Measurements from ENCODE around the gene AP1S1. TPM values are rescaled to one million over a fixed set of nuclear protein-coding genes. Genes with fewer than 3 reads are reported as not detected.
"Not testable (repeated sequence)": the region's sequence is repeated elsewhere in the genome, so short reads cannot be mapped to it uniquely, and the experiment has no call there.

AP1S1 gene
- total RNA-seq, 2 donors from 2014 or later: 14.9 to 18.9 TPM

GRCh38 chr7:101122933-101123702 lies 31.2 kb upstream of the AP1S1 start:
- ATAC-seq (no peak), DNase-seq (no peak)
- intact Hi-C loops (cut with DNase I): no loop called here

- ATAC-seq (no peak), DNase-seq (no peak)
- intact Hi-C loops (cut with DNase I): no loop called here
These were observed 30.6 kb upstream of the AP1S1 start for GRCh38 chr7:101123703-101124068.

- ATAC-seq (no peak), DNase-seq (no peak)
- intact Hi-C loops (cut with DNase I): no loop called here
These were observed 29.8 kb upstream of the AP1S1 start for GRCh38 chr7:101124376-101125056.

DNA sequence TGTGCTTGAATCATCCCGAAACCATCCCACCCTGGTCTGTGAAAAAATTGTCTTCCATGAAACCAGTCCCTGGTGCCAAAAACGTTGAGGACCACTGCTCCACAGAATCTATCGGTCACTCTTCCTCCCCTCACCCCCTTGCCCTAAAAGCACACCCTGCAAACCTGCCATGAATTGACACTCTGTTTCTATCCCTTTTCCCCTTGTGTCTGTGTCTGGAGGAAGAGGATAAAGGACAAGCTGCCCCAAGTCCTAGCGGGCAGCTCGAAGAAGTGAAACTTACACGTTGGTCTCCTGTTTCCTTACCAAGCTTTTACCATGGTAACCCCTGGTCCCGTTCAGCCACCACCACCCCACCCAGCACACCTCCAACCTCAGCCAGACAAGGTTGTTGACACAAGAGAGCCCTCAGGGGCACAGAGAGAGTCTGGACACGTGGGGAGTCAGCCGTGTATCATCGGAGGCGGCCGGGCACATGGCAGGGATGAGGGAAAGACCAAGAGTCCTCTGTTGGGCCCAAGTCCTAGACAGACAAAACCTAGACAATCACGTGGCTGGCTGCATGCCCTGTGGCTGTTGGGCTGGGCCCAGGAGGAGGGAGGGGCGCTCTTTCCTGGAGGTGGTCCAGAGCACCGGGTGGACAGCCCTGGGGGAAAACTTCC lies 28.2 kb upstream of the AP1S1 start:
- intact Hi-C loops (cut with DNase I): no loop called here
- DNase-seq (peak; percentile 89), ATAC-seq (peak; percentile 31 to 61)

- peak; percentile 77 to 87 for ATAC-seq
- peak; percentile 95 for DNase-seq
- intact Hi-C loops (cut with DNase I): no loop called here
These were observed 27.4 kb upstream of the AP1S1 start, which contains the start of gene SERPINE1 for GRCh38 chr7:101126651-101127459. Gene SERPINE1, plus strand, starts transcription at chr7:101127104. Its CDS starts 1,290 bp downstream, at chr7:101128394.

- intact Hi-C loops (cut with DNase I): no loop called here
- DNase-seq: no peak
- no peak for ATAC-seq
These were observed 26.7 kb upstream of the AP1S1 start for GRCh38 chr7:101127460-101128039.

- ATAC-seq (no peak), DNase-seq (no peak)
- intact Hi-C loops (cut with DNase I): no loop called here
These were observed 26.0 kb upstream of the AP1S1 start for GRCh38 chr7:101128040-101128834.

GRCh38 chr7:101129603-101130117 lies 24.6 kb upstream of the AP1S1 start:
- intact Hi-C loops (cut with DNase I): loop anchor here in 1 of 2 donors (5.0 kb wide), 1 partner anchor 32 kb away; no protein-coding TSS in a partner anchor
- no peak for DNase-seq
- ATAC-seq: no peak

GRCh38 chr7:101132626-101133600 lies 21.4 kb upstream of the AP1S1 start:
- ATAC-seq, DNase-seq: not testable (repeated sequence)
- intact Hi-C loops (cut with DNase I): loop anchor here in 1 of 2 donors (5.0 kb wide), 1 partner anchor 36 kb away; no protein-coding TSS in a partner anchor

- intact Hi-C loops (cut with DNase I): loop anchor here in 1 of 2 donors (5.0 kb wide), 1 partner anchor 37 kb away; no protein-coding TSS in a partner anchor
- DNase-seq: no peak
- ATAC-seq: no peak
These were observed 20.5 kb upstream of the AP1S1 start for GRCh38 chr7:101133621-101134398.

GRCh38 chr7:101134399-101134980 lies 19.8 kb upstream of the AP1S1 start:
- intact Hi-C loops (cut with DNase I): loop anchor here in 1 of 2 donors (5.0 kb wide), 1 partner anchor 37 kb away; no protein-coding TSS in a partner anchor
- no peak for ATAC-seq
- no peak for DNase-seq

- ATAC-seq: peak in 1 of 2 donors; percentile 7
- intact Hi-C loops (cut with DNase I): loop anchor here in 1 of 2 donors (5.0 kb wide), 1 partner anchor 40 kb away; no protein-coding TSS in a partner anchor
These were observed 16.5 kb upstream of the AP1S1 start for GRCh38 chr7:101137651-101138212.

GRCh38 chr7:101138213-101138870 lies 15.9 kb upstream of the AP1S1 start:
- intact Hi-C loops (cut with DNase I): loop anchor here in 1 of 2 donors (5.0 kb wide), 1 partner anchor 41 kb away; no protein-coding TSS in a partner anchor
- peak; percentile 96 for ATAC-seq
- peak; percentile 90 for DNase-seq

More at GRCh38 chr7:101137651-101138212, 16.5 kb upstream of the AP1S1 start:
- DNase-seq: no peak

GRCh38 chr7:101140339-101140699 lies 14.0 kb upstream of the AP1S1 start:
- intact Hi-C loops (cut with DNase I): loop anchor here in 1 of 2 donors (5.0 kb wide), 1 partner anchor 52 kb away; no protein-coding TSS in a partner anchor
- DNase-seq (no peak), ATAC-seq (no peak)

Data from left cardiac atrium (tissue), 4 donors.